ENCODE results near the gene SPRY2. TPM values are rescaled to one million over a fixed set of nuclear protein-coding genes. Genes with fewer than 3 reads are reported as not detected.
"Not testable (repeated sequence)": the region's sequence is repeated elsewhere in the genome, so short reads cannot be mapped to it uniquely, and the experiment has no call there.

Gene SPRY2
- total RNA-seq, 1 experiment from 2014 or later, result 28.9 TPM

- CTCF ChIA-PET, result interaction anchor here (0.6 kb wide), 1 partner anchor 88 kb away, joined by 3 read pairs; no protein-coding TSS in a partner anchor
- intact Hi-C loops (cut with micrococcal nuclease; ENCODE audit: unreplicated experiment), result loop anchor here (10.0 kb wide), 1 partner anchor 374 kb away; no protein-coding TSS in a partner anchor
- no peak for TF ChIP-seq CTCF (IDR thresholded peaks at IDR 0.05; ENCODE audit: insufficient read depth in 1 of 2, low read depth in 1 of 2, low read length in 1 of 2, severe bottlenecking in 1 of 2, unreplicated experiment in 1 of 2)
- Histone ChIP-seq H3K4me1 (peaks cover 14% of the 10 kb centered on the region), H3K4me3 (ENCODE audit: low read depth, low read length) (no peak overlapping the region), H3K36me3 (ENCODE audit: control insufficient read depth, insufficient read depth, low read length) (no peaks in the 10 kb centered on the region), H3K9me3 (no peaks in the 10 kb centered on the region), H3K27me3 (replicated peaks; ENCODE audit: control insufficient read depth, insufficient read depth, low read length) (no peaks in the 10 kb centered on the region)
- no peaks in the 10 kb centered on the region for H3K36me3 Mint-ChIP-seq (ENCODE audit: insufficient read depth, unreplicated experiment)
- H3K9me3 Mint-ChIP-seq (ENCODE audit: unreplicated experiment), result no peaks in the 10 kb centered on the region
- no TSS peak for BruUV-seq (replicated peaks)
- H3K4me3 Mint-ChIP-seq (ENCODE audit: unreplicated experiment), result no peak overlapping the region
- H3K4me1 Mint-ChIP-seq (ENCODE audit: low read depth, unreplicated experiment), result no peaks in the 10 kb centered on the region
- H3K27me3 Mint-ChIP-seq (ENCODE audit: insufficient read depth, unreplicated experiment), result no peaks in the 10 kb centered on the region
- no peak for DNase-seq
- POLR2A ChIA-PET, result no interaction called here
- H3K27ac Mint-ChIP-seq (ENCODE audit: unreplicated experiment), result no peak overlapping the region
These were observed 7.8 kb upstream of the SPRY2 start for GRCh38 chr13:80348750-80349149.

- no TSS peak for BruUV-seq (replicated peaks)
- Mint-ChIP-seq H3K36me3 (ENCODE audit: insufficient read depth, unreplicated experiment) (no peaks in the 10 kb centered on the region), H3K4me1 (ENCODE audit: low read depth, unreplicated experiment) (peaks cover 4% of the 10 kb centered on the region), H3K27me3 (ENCODE audit: insufficient read depth, unreplicated experiment) (no peaks in the 10 kb centered on the region), H3K4me3 (ENCODE audit: unreplicated experiment) (no peak overlapping the region), H3K9me3 (ENCODE audit: unreplicated experiment) (no peaks in the 10 kb centered on the region), H3K27ac (ENCODE audit: unreplicated experiment) (no peak overlapping the region)
- ChIA-PET POLR2A (no interaction called here), CTCF (no interaction called here)
- Histone ChIP-seq H3K4me1 (peaks cover 19% of the 10 kb centered on the region), H3K4me3 (ENCODE audit: low read depth, low read length) (no peak overlapping the region), H3K27me3 (replicated peaks; ENCODE audit: control insufficient read depth, insufficient read depth, low read length) (no peaks in the 10 kb centered on the region), H3K9me3 (no peaks in the 10 kb centered on the region), H3K36me3 (ENCODE audit: control insufficient read depth, insufficient read depth, low read length) (no peaks in the 10 kb centered on the region)
- TF ChIP-seq CTCF (IDR thresholded peaks at IDR 0.05; ENCODE audit: insufficient read depth in 1 of 2, low read depth in 1 of 2, low read length in 1 of 2, severe bottlenecking in 1 of 2, unreplicated experiment in 1 of 2), result no peak
- intact Hi-C loops (cut with micrococcal nuclease; ENCODE audit: unreplicated experiment), result loop anchor here (10.0 kb wide), 1 partner anchor 374 kb away; no protein-coding TSS in a partner anchor
- DNase-seq, result no peak
These were observed 7.4 kb upstream of the SPRY2 start for GRCh38 chr13:80348314-80348713.

- Mint-ChIP-seq H3K4me3 (ENCODE audit: unreplicated experiment) (no peak overlapping the region), H3K27ac (ENCODE audit: unreplicated experiment) (no peak overlapping the region), H3K36me3 (ENCODE audit: insufficient read depth, unreplicated experiment) (peaks cover 7% of the 10 kb centered on the region), H3K4me1 (ENCODE audit: low read depth, unreplicated experiment) (peaks cover 6% of the 10 kb centered on the region), H3K27me3 (ENCODE audit: insufficient read depth, unreplicated experiment) (no peaks in the 10 kb centered on the region), H3K9me3 (ENCODE audit: unreplicated experiment) (no peaks in the 10 kb centered on the region)
- POLR2A ChIA-PET, result no interaction called here
- H3K36me3 ChIP-seq (ENCODE audit: control insufficient read depth, insufficient read depth, low read length), result no peaks in the 10 kb centered on the region
- CTCF ChIA-PET, result interaction anchor here (0.6 kb wide), 1 partner anchor 127 kb away, joined by 3 read pairs; no protein-coding TSS in a partner anchor
- H3K9me3 ChIP-seq, result no peaks in the 10 kb centered on the region
- no peak overlapping the region for H3K4me3 ChIP-seq (ENCODE audit: low read depth, low read length)
- DNase-seq, result no peak
- TF ChIP-seq CTCF (IDR thresholded peaks at IDR 0.05; ENCODE audit: insufficient read depth in 1 of 2, low read depth in 1 of 2, low read length in 1 of 2, severe bottlenecking in 1 of 2, unreplicated experiment in 1 of 2), result no peak
- H3K4me1 ChIP-seq, result peaks cover 19% of the 10 kb centered on the region
- intact Hi-C loops (cut with micrococcal nuclease; ENCODE audit: unreplicated experiment), result loop anchor here (10.0 kb wide), 1 partner anchor 371 kb away; no protein-coding TSS in a partner anchor
- no peaks in the 10 kb centered on the region for H3K27me3 ChIP-seq (replicated peaks; ENCODE audit: control insufficient read depth, insufficient read depth, low read length)
- BruUV-seq (replicated peaks), result no TSS peak
These were observed 5.0 kb upstream of the SPRY2 start for GRCh38 chr13:80345771-80346510.

- H3K27me3 Mint-ChIP-seq (ENCODE audit: insufficient read depth, unreplicated experiment); H3K9me3 Mint-ChIP-seq (ENCODE audit: unreplicated experiment); H3K36me3 ChIP-seq (ENCODE audit: control insufficient read depth, insufficient read depth, low read length); BruUV-seq (replicated peaks); H3K4me3 Mint-ChIP-seq (ENCODE audit: unreplicated experiment); CTCF ChIA-PET; H3K27me3 ChIP-seq (replicated peaks; ENCODE audit: control insufficient read depth, insufficient read depth, low read length); H3K9me3 ChIP-seq; H3K27ac Mint-ChIP-seq (ENCODE audit: unreplicated experiment); POLR2A ChIA-PET; H3K4me1 Mint-ChIP-seq (ENCODE audit: low read depth, unreplicated experiment); DNase-seq; H3K4me3 ChIP-seq (ENCODE audit: low read depth, low read length): not testable (repeated sequence)
- H3K4me1 ChIP-seq, result peaks cover 19% of the 10 kb centered on the region
- H3K36me3 Mint-ChIP-seq (ENCODE audit: insufficient read depth, unreplicated experiment), result peaks cover 16% of the 10 kb centered on the region
- intact Hi-C loops (cut with micrococcal nuclease; ENCODE audit: unreplicated experiment), result loop anchor here (5.0 to 10.0 kb wide), 2 partner anchors 369 to 667 kb away; no protein-coding TSS in a partner anchor
These were observed 3.1 kb upstream of the SPRY2 start for GRCh38 chr13:80344032-80344431.
